Endothelial cell of umbilical vein (primary cell): ENCODE results near the gene C6orf132. TPM values are rescaled to one million over a fixed set of nuclear protein-coding genes. Genes with fewer than 3 reads are reported as not detected.

Experiments
- BruUV-seq: library from RNA; stranded (reverse); fragments of 400-500 nt; replicated peaks from 2 replicates; lab custom pipeline; 2021; lab: Mats Ljungman, UMichigan
- CTCF ChIA-PET: fragments of 300-600, 350-600 bp; sonication (Branson Sonifier 250); formaldehyde crosslinking; loops from one replicate; lab custom pipeline; 2021; ENCODE audit warnings: antibody characterized with exemption, inconsistent platforms; lab: Charles Lee
- POLR2A ChIA-PET: fragments of 300-600, 350-600 bp; sonication (Branson Sonifier 250); formaldehyde crosslinking; loops from one replicate; lab custom pipeline; 2021; ENCODE audit warnings: antibody characterized with exemption, inconsistent platforms; lab: Charles Lee
- DNase-seq: peaks from one replicate; pipeline ENCODE4 v3.0.0-alpha.2; 2011; ENCODE audit warnings: low read depth, low spot score
- FAIRE-seq: peaks from 2 replicates; lab custom pipeline; 2011; peaks lifted over from hg19 to GRCh38; lab: Jason Lieb, UNC
- H2AFZ ChIP-seq: 2 replicates; pipeline ENCODE4 v1.6.0; 2012; ENCODE audit warnings: low read depth, low read length, control low read depth, inconsistent platforms
- H3K27ac ChIP-seq: 2 replicates; pipeline ENCODE4 v1.5.1; 2011; ENCODE audit warnings: low read depth, mild to moderate bottlenecking, control low read depth, low read length, moderate library complexity; ENCODE audit not compliant: insufficient read depth
- H3K27me3 ChIP-seq, 2 experiments: 2 replicates each; pipeline versions ENCODE4 v1.6.0 to v1.6.1; 2011; ENCODE audit warnings: low read length in 2 of 2, mixed read lengths in 1 of 2; ENCODE audit not compliant: control insufficient read depth in 2 of 2, insufficient read depth in 2 of 2
- H3K36me3 ChIP-seq, 2 experiments: 2 replicates in 1 of 2; 3 replicates in 1 of 2; pipeline ENCODE4 v1.5.1; 2011; ENCODE audit warnings: low read length in 2 of 2, mild to moderate bottlenecking in 1 of 2, moderate library complexity in 1 of 2; ENCODE audit not compliant: control insufficient read depth in 2 of 2, insufficient read depth in 2 of 2; ENCODE audit errors: extremely low read depth in 1 of 2
- H3K4me1 ChIP-seq: 3 replicates; pipeline ENCODE4 v1.5.1; 2011; ENCODE audit warnings: mild to moderate bottlenecking, low read length; ENCODE audit not compliant: control insufficient read depth, insufficient read depth; ENCODE audit errors: extremely low read depth
- H3K4me2 ChIP-seq: 2 replicates; pipeline ENCODE4 v1.6.1; 2011; ENCODE audit warnings: low read length, control low read depth, mixed read lengths; ENCODE audit not compliant: insufficient read depth
- H3K4me3 ChIP-seq, 3 experiments: fragments of 200-600 bp in 1 of 3; sonication (generic), shearing (Covaris generic) in 1 of 3; replicated peaks in 1 of 3; 2 replicates each; pipeline ENCODE4 v1.5.1; 2011 to 2016; ENCODE audit warnings: control low read depth in 3 of 3, low read length in 3 of 3, mild to moderate bottlenecking in 2 of 3, inconsistent platforms in 1 of 3, low read depth in 1 of 3, moderate library complexity in 1 of 3; ENCODE audit not compliant: insufficient read depth in 1 of 3
- H3K79me2 ChIP-seq: 2 replicates; pipeline ENCODE4 v1.6.0; 2012; ENCODE audit warnings: low read length, inconsistent platforms; ENCODE audit not compliant: control insufficient read depth, insufficient read depth
- H3K9ac ChIP-seq: replicated peaks from 2 replicates; pipeline ENCODE3; 2011; ENCODE audit warnings: low read length, control low read depth; ENCODE audit not compliant: insufficient read depth; ENCODE audit errors: extremely low read depth
- H3K9me1 ChIP-seq: replicated peaks from 3 replicates; pipeline ENCODE4 v1.6.0; 2011; ENCODE audit warnings: mild to moderate bottlenecking, low read length; ENCODE audit not compliant: control insufficient read depth, insufficient read depth; ENCODE audit errors: extremely low read depth
- H3K9me3 ChIP-seq: replicated peaks from 2 replicates; pipeline ENCODE4 v1.5.1; 2012; ENCODE audit warnings: low read length, inconsistent platforms; ENCODE audit not compliant: control insufficient read depth, insufficient read depth
- H4K20me1 ChIP-seq: replicated peaks from 2 replicates; pipeline ENCODE3; 2011; ENCODE audit warnings: mild to moderate bottlenecking, low read length; ENCODE audit not compliant: control insufficient read depth, insufficient read depth; ENCODE audit errors: extremely low read depth
- EZH2 ChIP-seq: IDR thresholded peaks from 2 replicates; pipeline ENCODE4 v1.6.1; 2012; ENCODE audit warnings: borderline replicate concordance, low read depth, mild to moderate bottlenecking, moderate library complexity, low read length, inconsistent platforms; ENCODE audit not compliant: severe bottlenecking
- FOS ChIP-seq: IDR thresholded peaks from 2 replicates; pipeline ENCODE4 v1.6.1; 2011; ENCODE audit warnings: mild to moderate bottlenecking, low read length, moderate library complexity, borderline replicate concordance; ENCODE audit not compliant: insufficient read depth
- JUN ChIP-seq: IDR thresholded peaks from 2 replicates; pipeline ENCODE4 v1.6.1; 2011; ENCODE audit warnings: borderline replicate concordance, low read depth; ENCODE audit not compliant: insufficient read length, insufficient read depth
- POLR2AphosphoS5 ChIP-seq: IDR thresholded peaks from 2 replicates; pipeline ENCODE4 v1.6.1; 2012; ENCODE audit warnings: low read depth, mild to moderate bottlenecking, control low read depth, low read length, moderate library complexity; ENCODE audit not compliant: insufficient read depth
- dilution Hi-C: fragments of 300-500 bp; cut with MboI; formaldehyde crosslinking; loops from one replicate; pipeline ENCODE4 v1.15.0; 2019; ENCODE audit warnings: low sequenced_read_pairs; ENCODE audit not compliant: extremely low pct_ligation_motif_present
- intact Hi-C: fragments of 100-400 bp; cut with micrococcal nuclease; formaldehyde crosslinking; loops from one replicate; pipeline ENCODE4 v1.10.0; 2022
- polyA plus RNA-seq, 4 experiments: library from polyadenylated mRNA; depleted of rRNA in 3 of 4; stranded (reverse) in 3 of 4; unstranded in 1 of 4; fragments of >200 nt; gene quantifications; 2 replicates each; pipeline versions ENCODE4 v1.2.1 to v1.2.3, GENCODE V29; 2011 to 2012; ENCODE audit warnings: missing spikeins in 1 of 4
- total RNA-seq: library from RNA; stranded (reverse); gene quantifications from 2 replicates; pipeline ENCODE4 v1.2.3, GENCODE V29; 2021
- TF ChIP-seq, protein P1 (sequence below): IDR thresholded peaks from 2 replicates; pipeline ENCODE4 v1.6.1; 2011; ENCODE audit not compliant: insufficient read depth, insufficient read length
- TF ChIP-seq, protein P2 (sequence below), 2 donors: IDR thresholded peaks; 1 replicate in 1 of 2; 2 replicates in 1 of 2; pipeline ENCODE4 v1.5.1; 2011; ENCODE audit warnings: low read length in 2 of 2, mild to moderate bottlenecking in 2 of 2, moderate library complexity in 2 of 2, control low read depth in 1 of 2, inconsistent platforms in 1 of 2, low read depth in 1 of 2; ENCODE audit not compliant: insufficient read depth in 1 of 2; ENCODE audit errors: extremely low read depth in 1 of 2

Gene C6orf132
- total and polyA plus RNA-seq, 2 donors (not counting 3 experiments of a cell fraction or from before 2014, with no cell fraction given) = 0.15 to 0.71 TPM

DNA sequence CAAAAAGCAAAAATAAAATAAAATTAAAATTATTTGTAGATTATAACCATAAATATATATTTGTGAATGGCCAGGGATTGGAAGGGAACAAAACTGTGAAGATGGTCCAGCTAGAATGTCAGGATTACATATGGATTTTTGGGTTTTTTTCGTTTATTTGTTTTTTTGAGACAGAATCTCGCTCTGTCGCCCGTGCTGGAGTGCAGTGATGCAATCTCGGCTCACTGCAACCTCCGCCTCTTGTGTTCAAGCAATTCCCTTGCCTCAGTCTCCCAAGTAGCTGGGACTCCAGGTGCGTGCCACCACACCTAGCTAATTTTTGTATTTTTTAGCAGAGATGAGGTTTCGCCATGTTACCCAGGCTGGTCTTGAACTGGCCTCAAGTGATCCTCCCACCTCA, 7.8 kb upstream of the C6orf132 start:
- no peak overlapping the region for H2AFZ ChIP-seq
- no peaks in the 10 kb centered on the region for H3K36me3 ChIP-seq
- ChIA-PET POLR2A (no interaction called here), CTCF (interaction anchor here (1.8 kb wide), 1 partner anchor 46 kb away, joined by 5 read pairs; no protein-coding TSS in a partner anchor)
- TF ChIP-seq, protein P1, sequence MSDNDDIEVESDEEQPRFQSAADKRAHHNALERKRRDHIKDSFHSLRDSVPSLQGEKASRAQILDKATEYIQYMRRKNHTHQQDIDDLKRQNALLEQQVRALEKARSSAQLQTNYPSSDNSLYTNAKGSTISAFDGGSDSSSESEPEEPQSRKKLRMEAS = no peak
- no peaks in the 10 kb centered on the region for H3K9me1 ChIP-seq
- DNase-seq (no peak), FAIRE-seq (no peak)
- no peaks in the 10 kb centered on the region for H3K9me3 ChIP-seq
- no TSS peak for BruUV-seq
- dilution Hi-C loops (no loop called here), intact Hi-C loops (no loop called here)
- no peak overlapping the region for H3K4me3 ChIP-seq
- H3K4me1 ChIP-seq = no peaks in the 10 kb centered on the region
- H3K79me2 ChIP-seq = no peaks in the 10 kb centered on the region
- no peak overlapping the region for H3K9ac ChIP-seq
- H4K20me1 ChIP-seq = no peaks in the 10 kb centered on the region
- no peak overlapping the region for H3K4me2 ChIP-seq
- H3K27me3 ChIP-seq = peaks cover 0 to 8% of the 10 kb centered on the region in 2 experiments
- H3K27ac ChIP-seq = no peak overlapping the region

- TF ChIP-seq FOS (no peak), JUN (no peak), POLR2AphosphoS5 (no peak), EZH2 (no peak)
- TF ChIP-seq, protein P1 = no peak
- TF ChIP-seq, protein P2, sequence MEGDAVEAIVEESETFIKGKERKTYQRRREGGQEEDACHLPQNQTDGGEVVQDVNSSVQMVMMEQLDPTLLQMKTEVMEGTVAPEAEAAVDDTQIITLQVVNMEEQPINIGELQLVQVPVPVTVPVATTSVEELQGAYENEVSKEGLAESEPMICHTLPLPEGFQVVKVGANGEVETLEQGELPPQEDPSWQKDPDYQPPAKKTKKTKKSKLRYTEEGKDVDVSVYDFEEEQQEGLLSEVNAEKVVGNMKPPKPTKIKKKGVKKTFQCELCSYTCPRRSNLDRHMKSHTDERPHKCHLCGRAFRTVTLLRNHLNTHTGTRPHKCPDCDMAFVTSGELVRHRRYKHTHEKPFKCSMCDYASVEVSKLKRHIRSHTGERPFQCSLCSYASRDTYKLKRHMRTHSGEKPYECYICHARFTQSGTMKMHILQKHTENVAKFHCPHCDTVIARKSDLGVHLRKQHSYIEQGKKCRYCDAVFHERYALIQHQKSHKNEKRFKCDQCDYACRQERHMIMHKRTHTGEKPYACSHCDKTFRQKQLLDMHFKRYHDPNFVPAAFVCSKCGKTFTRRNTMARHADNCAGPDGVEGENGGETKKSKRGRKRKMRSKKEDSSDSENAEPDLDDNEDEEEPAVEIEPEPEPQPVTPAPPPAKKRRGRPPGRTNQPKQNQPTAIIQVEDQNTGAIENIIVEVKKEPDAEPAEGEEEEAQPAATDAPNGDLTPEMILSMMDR (IDR thresholded peaks at IDR 0.05; ENCODE audit: extremely low read depth in 1 of 2, insufficient read depth in 1 of 2, low read depth in 1 of 2, low read length in 2 of 2) = no peak
- no peak overlapping the region for H3K27ac ChIP-seq
- BruUV-seq = no TSS peak
- H3K4me1 ChIP-seq = no peaks in the 10 kb centered on the region
- no peaks in the 10 kb centered on the region for H3K36me3 ChIP-seq
- no peak overlapping the region for H2AFZ ChIP-seq
- no peak overlapping the region for H3K4me2 ChIP-seq
- intact Hi-C loops (no loop called here), dilution Hi-C loops (no loop called here)
- DNase-seq (no peak), FAIRE-seq (no peak)
- peaks cover 0 to 4% of the 10 kb centered on the region in 2 experiments for H3K27me3 ChIP-seq
- H3K9me1 ChIP-seq = no peaks in the 10 kb centered on the region
- H3K79me2 ChIP-seq = no peaks in the 10 kb centered on the region
- no peaks in the 10 kb centered on the region for H3K9me3 ChIP-seq
- no peak overlapping the region for H3K4me3 ChIP-seq
- H3K9ac ChIP-seq = no peak overlapping the region
- POLR2A ChIA-PET = no interaction called here
- CTCF ChIA-PET = interaction anchor here (0.6 to 1.4 kb wide), 2 partner anchors 11 to 300 kb away, joined by 3 to 4 read pairs; no protein-coding TSS in a partner anchor
- H4K20me1 ChIP-seq = no peaks in the 10 kb centered on the region
These were observed 5.6 kb upstream of the C6orf132 start for GRCh38 chr6:42148058-42148457.
